GM21528 (cell line): ENCODE measurements around the gene MRPS26.
"Not testable (repeated sequence)": the region's sequence is repeated elsewhere in the genome, so short reads cannot be mapped to it uniquely, and the experiment has no call there.

Experiments used
- ATAC-seq: cut with Tn5 transposase; IDR thresholded peaks from one replicate; pipeline ENCODE4 v1.9.1; 2021; ENCODE audit warnings: mild to moderate bottlenecking, moderate library complexity; ENCODE audit not compliant: unreplicated experiment, low FRiP score

Gene MRPS26

DNA sequence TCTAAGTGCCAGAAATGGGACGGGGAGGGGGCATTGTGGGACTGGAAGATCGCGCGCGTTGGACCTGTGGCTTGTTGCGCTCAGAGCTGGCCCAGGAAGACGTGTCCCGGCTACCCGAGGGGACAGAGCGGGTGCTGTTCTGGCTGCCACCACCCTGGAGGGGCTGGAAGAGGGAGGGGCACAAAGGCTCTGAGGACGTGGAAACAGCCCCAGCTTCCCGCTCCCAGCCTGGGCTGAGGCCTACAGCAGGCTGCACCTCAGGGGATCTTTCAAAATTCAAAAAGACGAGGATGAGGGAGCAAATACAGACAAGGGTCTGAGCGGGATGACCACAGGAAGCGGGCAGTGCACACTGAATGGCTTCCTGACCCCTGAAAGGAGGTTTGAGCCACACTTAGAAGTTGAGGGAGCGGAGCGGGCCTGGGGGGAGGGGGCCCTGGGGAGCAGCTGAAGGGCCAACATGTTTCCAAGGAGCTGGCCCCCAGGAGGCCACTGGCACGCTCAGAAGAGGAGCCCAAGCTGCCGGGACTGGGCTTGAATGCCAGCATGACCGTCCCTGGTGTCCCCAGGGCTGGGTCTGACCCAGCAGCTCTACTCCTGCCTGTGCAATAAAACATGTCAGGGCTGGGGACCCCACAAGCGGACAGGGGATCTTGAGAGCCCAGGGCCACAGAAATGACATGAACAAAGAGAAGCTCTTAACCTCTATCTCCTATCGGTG is 26.8 kb downstream of the MRPS26 start:
- no peak for ATAC-seq

DNA sequence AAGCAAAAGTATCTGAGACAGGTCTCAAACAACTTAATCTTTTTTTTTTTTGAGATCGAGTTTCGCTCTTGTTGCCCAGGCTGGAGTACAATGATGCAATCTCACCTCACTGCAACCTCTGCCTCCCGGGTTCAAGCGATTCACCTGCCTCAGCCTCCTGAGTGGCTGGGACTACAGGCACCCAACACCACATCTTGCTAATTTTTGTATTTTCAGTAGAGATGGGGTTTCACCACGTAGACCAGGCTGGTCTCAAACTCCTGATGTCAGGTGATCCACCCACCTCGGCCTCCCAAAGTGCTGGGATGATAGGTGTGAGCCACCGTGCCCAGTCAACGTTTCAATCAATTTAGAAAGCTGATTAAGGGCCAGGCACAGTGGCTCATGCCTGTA is 27.4 kb downstream of the MRPS26 start:
- not testable (repeated sequence) for ATAC-seq

DNA sequence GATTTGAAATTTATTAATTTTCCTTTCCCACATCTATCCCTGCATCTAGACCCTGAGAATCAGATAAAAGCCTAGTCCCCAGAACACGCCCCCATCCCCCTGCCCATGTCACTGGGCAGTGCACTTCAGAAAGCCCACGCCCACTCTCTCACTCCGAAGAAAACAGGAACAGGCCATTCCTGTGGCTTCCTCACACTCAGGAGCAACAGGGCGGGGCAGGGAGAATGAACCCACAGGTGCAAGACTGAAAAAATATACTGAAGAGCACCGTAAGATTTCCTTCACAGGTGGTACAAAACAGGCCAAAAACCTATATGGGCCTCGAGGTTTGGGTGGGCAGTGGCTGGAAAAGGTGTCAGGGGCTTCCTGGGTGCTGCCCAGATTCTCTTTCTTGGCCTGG is 29.0 kb downstream of the MRPS26 start:
- no peak for ATAC-seq

DNA sequence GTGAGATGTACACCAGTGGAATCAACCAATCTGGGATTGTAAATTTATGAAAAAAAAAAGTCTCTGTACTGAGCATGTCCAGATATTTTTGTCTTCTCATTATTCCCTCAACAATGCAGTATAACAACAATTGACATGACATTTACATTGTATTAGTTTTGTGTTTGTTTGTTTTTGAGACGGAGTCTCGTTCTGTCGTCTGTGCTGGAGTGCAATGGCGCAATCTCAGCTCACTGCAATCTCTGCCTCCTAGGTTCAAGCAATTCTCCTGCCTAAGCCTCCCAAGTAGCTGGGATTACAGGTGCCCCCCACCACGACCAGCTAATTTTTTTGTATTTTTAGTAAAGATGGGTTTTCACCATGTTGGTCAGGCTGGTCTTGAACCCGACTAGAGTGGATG is 29.5 kb downstream of the MRPS26 start:
- ATAC-seq = not testable (repeated sequence)

DNA sequence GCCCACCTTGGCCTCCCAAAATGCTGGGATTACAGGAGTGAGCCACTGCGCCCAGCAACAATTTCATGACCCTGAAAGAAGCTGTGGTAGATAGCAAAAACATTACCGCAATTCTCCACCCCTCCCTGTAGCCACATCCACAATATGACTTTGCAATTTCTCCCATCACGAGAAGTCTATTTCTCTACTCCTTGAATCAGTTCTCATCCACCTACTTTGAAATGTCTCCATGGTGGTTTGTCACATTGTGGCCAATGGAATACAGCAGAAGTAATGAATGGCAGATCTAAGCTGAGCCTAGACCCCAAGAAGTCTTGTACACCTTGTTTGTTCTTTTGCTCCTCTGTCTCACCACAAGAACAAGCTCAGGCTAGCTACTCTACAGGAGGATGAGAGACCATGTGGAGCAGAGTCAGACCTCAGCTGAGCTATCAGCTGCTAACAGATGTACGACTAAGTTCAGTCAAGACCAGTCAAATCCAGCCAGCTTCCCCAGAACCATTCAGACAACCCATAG is 31.8 kb downstream of the MRPS26 start:
- ATAC-seq = no peak

DNA sequence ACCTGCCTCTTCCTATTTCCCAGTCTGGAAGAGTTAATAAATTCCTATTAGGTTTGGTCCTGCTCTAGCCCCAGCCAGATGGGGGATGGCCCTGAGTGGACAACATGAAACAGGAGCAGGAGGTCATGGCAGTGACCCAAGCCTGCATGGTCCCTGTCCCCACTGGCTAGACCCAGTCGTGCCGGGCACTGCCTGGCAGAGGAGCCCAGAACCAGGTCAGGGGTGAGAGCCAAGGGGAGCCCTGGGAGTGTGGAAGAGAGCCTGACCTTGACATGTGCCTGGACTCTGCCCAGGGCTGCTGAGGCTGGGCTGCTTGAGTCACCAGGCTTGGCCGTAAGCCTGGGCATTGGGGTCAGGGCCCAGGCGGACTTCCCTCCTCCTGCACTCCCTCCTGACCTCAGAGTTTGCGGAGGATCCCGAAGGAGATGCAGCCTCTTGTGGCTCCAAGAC is 35.1 kb downstream of the MRPS26 start:
- no peak for ATAC-seq

DNA sequence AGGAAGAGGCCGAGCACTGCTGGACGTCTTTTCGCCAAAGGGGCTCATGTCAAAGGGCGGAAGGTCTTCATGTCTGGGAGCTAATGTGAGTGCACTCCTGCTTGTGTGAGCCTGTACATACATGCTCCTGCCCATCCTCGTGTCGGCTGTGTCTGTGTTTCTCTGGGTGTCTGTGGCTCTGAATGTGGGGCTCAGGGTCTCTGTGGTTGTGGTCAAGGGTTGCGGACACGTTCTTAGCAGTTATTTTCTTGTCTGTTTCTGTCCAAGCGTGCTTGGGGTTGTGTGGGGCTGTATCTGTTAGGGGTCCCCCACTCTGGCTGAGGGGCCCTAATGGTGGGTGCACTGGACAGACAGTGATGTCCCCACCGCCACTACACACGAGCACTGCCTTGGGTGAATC is 35.8 kb downstream of the MRPS26 start:
- ATAC-seq = no peak

DNA sequence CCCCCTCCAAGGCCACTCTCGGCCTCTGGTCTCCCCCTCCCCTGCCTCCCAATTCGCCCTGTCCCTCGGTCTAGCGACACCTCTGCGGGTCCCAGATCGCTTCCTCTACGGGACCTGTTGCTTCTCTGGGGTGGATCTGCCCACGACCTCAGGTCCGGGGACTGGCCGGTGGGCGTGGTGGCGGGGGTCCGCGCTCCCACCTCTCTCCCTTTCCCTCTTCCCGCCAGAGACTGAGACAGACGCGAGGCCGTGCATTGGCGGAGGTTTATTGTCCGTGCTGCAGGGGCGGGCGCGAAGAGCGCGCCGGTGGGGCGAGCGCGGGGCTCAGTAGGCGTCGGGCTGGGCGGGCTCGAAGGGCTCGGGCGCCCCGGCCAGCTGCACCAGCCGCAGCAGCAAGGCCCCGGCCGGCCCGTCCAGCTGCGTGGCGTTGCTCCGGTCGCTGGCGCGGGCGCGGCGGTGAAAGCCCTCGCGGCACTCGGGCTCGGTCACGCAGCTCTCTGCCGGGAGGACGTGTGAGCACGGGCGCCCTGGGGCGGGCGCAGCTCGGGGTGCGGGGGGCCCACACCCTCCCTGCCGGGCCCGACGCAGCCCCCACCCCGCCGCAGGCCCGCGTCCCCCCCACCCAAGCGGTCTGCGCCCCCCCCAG is 36.6 kb downstream of the MRPS26 start:
- no peak for ATAC-seq

DNA sequence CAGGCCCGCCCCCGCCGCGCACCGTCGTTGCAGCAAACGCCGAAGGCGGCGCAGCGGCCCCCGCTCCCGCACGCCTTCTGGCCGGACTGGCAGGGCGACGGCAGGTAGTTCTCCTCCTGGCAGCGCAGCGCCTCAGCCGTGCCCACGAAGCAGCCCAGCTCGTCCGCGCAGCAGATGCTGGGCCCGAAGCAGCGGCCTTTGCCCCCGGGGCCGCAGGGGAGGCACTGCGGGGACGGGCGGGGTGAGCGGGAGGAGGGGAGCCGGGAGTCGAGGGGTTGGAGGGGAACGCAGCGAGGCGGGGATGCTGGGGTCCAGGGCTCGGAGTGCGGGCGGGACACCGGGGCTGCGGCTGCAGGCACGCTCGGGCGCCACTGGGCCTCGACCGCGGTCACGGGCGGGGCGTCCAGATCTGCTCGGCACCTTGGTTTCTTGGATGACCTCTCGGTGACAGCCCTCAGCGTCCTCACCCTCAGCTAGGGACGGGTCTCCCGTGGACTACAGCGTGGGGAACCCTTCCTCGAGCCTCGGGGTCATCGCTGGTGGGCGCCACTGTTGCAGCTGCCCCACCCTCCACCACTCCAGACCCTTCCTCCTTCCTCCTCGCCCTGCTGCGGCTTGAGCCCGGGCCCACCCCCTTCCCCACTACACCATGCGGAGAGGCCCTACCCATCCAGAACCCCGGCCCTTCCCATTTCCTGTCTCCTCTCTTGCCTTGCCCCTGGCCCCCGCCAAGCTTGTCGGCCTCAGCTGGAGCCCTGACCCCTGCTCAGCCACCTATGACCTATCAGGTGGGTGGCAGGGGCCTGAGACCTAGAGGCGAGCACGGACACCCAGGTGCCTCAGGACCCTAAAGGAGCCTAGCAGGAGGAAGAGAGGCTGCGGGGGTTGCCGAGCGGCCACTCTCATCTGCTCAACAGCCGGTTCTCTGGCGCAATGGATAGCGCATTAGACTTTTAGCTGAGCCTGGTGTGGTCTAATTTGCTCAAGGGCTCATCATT is 37.4 kb downstream of the MRPS26 start:
- ATAC-seq = no peak

DNA sequence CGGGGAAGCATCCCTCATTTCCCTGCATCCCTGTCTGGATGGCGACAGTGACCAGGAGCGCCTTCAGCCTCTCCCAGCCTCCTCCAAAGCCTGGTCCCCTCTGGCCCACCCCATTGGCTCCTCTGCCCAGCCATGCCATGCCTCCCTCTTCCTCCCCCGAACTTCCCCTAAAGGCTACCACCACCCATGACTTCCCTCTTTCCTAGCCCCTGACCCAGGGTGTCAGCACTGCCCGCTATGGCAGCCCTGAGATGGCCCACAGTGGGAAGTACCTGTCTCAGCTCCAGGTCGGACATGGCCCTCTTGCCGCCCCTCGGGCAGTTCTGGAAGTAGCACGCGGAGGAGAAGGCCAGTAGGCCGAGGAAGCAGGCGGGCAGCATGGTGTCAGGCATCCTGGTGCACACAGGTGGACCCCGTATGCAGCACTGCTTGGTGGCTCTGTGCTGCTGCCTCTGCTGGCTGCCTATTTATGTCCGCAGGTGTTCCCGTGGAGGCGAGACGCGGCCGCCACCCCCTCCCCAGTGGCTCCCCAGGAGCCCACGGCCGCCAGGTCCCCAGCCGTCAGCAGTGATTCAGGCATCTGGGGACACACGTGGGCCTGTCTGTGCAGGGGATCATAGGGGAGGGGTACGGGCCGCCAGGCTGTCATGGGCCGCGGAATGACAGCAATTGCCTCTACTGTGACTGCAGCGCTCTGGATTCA is 38.6 kb downstream of the MRPS26 start, which contains the start of gene AVP:
Gene AVP, minus strand, starts transcription at position 442 of the 703 bp plus-strand sequence. Its CDS starts 50 bp downstream, at position 392.
- ATAC-seq = no peak

DNA sequence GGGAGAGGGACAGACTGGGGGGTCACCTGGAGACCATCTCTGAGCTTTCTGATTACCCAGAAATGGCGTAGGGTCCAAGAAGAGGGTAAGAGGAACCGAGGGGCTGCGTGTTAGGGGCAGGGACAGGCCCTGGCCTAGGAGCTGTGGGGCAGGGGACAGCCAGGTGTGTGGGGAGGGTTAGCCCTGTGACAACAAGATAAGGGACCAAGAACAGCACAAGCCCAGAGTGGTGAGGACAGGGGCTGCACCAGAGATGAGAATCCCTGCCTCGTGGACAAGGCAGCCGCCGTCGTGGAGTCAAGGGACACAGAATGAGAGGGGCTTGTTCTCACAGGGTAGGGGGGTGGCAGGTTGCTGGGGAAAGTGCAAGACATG is 39.1 kb downstream of the MRPS26 start:
- no peak for ATAC-seq

DNA sequence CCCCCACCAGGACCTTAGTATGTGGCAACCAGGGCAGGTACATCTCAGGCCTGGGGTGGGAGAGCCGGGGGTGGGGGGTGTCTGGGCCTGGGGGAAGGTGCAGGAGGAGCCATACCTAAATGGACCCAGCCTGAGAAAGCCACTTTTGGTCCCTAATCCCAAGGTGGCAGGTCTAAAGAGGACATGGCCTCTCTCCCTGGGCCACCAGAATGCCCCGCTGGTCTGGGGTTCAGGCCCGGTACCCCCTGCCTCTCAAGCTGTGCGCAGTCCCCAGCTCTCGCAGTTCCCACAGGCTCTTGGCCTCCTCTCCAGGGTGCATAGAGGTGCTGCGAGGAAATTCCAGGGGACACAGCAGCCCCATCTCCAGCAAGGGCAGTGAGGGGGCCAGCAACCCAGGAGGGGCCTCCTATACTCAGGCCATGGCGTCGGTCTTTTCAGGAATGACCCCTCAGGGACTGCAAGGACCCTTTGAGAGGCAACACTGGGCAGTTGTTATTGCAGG is 39.8 kb downstream of the MRPS26 start:
- ATAC-seq = no peak

DNA sequence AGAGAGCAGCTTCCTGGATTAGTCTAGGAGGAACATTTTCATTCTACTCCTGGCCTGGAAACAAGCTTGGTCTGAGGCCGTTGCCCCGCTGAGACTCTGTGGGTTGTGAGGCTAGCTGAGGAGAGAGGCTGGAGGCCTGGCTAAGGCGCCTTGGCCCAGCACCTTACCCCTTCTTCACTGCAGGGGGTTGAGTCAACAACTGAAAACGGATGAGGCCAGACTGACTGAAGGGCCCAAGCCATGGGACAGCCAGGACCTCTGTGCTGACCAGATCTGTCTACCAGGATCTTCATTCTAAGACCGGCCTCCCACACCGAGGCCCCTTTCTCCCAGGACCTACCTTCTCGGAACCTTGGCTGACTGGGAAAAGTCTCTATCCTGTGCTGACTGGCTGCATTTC is 42.2 kb downstream of the MRPS26 start:
- ATAC-seq = no peak

DNA sequence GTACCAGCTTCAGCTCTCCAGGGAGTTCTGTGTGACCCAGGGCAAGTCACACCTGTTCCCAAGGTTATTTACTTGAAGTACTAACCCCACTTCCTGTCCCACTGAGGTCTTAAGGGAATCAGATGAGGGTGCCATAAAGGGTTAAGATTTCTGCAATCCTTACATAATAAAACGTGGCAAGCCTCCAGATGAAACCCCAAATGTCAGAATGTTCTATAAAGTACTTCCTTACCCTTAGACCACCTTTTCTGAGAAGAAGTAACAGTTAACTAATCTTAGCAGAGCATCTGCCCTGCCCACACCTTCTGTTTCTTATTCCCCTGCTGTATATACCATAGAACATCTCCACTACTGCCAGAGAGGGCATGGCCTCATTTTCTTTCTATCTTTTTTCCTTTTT is 44.7 kb downstream of the MRPS26 start:
- ATAC-seq = no peak

DNA sequence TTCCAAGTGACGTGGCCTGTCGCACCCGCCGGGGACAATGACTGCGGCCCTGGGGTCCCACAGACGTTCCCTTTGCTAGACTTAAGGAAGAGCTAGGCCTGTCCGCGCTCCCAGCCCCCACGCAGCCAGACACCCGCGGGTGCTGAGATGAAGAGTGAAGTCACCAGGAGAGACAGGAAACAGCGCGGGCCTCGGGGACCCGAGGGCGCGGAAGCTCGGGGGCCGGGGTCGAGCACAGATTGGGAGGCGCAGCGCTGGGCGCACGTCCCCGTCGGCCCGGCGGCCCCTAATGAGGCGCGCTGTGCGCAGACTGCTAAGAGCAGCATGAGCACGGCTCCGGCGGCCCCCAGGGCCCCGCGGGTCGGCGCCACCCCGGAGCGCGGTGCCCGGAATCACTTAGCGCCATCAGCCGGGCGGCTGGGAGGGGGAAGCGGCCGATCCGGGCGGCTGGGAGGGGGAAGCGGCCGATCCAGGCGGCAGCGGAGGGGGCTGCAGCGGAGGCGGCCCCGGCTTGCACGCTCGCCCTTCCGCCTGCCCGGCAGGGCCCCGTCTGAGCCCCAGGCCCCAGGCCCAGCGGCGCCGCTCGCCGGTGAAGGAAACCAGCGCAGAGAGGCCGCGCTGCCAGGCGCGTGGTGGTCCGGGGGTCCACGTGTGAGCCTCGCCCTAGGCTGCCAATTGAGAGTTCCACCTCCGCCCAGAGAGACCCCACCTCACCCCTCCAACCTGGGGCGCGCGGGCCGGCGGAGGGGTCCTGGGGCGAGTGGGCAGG is 46.9 kb downstream of the MRPS26 start:
- no peak for ATAC-seq

DNA sequence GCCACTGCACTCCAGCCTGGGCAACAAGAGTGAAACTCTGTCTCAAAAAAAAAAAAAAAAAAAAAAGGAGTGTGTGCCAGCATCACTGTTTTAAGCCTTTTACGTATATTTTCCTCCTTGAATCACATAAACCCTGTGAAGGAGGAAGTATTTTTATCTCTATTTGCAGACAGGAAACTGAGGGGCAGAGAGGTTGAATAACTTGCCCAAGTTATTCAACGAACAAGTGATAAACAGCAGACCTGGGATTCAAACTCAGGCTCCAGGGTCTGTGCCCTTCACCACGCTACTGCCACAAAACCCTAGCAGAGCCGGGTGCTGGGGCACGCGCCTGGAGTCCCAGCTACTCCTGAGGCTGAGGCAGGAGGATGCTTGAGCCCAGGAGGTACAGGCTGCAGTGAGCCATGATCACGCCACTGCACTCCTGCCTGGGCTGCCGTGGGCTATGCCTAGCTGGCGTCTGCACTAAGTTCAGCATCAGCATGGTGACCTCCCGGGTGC is 48.1 kb downstream of the MRPS26 start:
- ATAC-seq = no peak

DNA sequence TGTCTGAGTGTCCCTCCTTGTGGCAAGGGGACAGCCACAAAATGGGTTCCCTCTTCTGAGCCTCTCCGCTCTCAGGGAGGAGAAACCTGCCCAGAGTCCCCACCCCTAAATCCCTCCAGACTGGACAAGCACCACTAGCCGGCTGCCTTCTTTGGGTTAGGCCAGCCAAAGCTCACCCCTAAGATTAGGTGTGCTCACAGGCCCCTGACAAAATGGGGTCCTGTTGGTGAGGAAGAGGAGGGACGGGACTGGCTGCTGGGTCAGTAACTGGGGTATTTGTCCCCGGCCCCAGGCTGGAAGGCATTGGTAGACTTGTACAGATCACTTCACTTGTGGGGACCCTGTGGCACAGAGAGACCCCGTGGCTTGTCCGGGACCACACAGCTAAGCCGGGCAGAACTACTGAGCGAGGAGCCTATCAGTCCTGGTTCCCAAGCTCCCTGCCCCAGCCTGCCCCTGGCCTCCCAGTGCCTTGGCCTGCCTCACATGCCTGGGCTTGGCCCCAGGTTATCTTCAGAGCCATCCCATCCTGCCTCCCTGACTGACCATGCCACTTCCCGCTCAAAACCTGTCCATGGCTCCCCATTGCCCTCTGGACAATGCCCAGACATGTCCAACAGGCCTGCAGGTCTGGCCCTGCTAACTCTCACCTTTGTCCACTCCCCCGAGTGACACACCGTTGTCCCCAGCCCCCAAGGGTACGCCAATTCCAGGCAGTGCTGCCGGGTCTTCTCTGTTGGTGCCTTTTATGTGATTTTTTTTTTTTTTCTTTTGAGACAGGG is 49.2 kb downstream of the MRPS26 start:
- no peak for ATAC-seq
